ENCODE measurements around the gene CTNNA3. TPM values are rescaled to one million over a fixed set of nuclear protein-coding genes. Genes with fewer than 3 reads are reported as not detected.

CTNNA3 gene
- total RNA-seq, 1 experiment from 2014 or later: 0.32 TPM

- DNase-seq (ENCODE audit: low read depth, low spot score): peak; percentile 64
- CTCF ChIA-PET: interaction anchor here (0.8 to 2.8 kb wide), 6 partner anchors 112 to 547 kb away, joined by 3 to 13 read pairs (median 4); no protein-coding TSS in a partner anchor
- POLR2A ChIA-PET: no interaction called here
These were observed 30.5 kb downstream of the CTNNA3 start for GRCh38 chr10:67665491-67665890.

More at GRCh38 chr10:67665491-67665890, 30.5 kb downstream of the CTNNA3 start:
- H3K79me2 ChIP-seq (ENCODE audit: insufficient read depth, low read length): no peaks in the 10 kb centered on the region
- H3K9ac ChIP-seq (ENCODE audit: low read length): 0 out of 2 replicates have a peak overlapping the region, but pooled peaks have one; percentile 2
- no peak overlapping the region for H3K27ac ChIP-seq (ENCODE audit: low read depth, low read length)
- peak; percentile 84 for ATAC-seq
- H3K9me2 ChIP-seq (ENCODE audit: insufficient read depth): no peaks in the 10 kb centered on the region
- RAD21 ChIA-PET (ENCODE audit: low non-redundant PET in 1 of 2, low total read pairs in 2 of 2, uncharacterized antibody in 2 of 2, unreplicated experiment in 2 of 2): no interaction called here
- peak overlapping the region; percentile 100 for H2AFZ ChIP-seq (ENCODE audit: low read depth, low read length, poor library complexity, severe bottlenecking)
- no peak overlapping the region for H3K4me3 ChIP-seq (replicated peaks in 1 of 2; ENCODE audit: low read depth in 1 of 2, low read length in 2 of 2)
- H3K27me3 ChIP-seq (ENCODE audit: insufficient read depth, low read length): no peaks in the 10 kb centered on the region
- TF ChIP-seq CBX3 (IDR thresholded peaks at IDR 0.05; ENCODE audit: low read depth) (peak; percentile 56; the same call in 1 of the 2 replicates), CTCF (IDR thresholded peaks at IDR 0.05 in 2 of 3, conservative IDR thresholded peaks at IDR 0.05 in 1 of 3; ENCODE audit: borderline replicate concordance in 1 of 3, insufficient read depth in 1 of 3, low read depth in 2 of 3, low read length in 2 of 3) (no peak), SP1 (IDR thresholded peaks at IDR 0.05; ENCODE audit: low read depth) (peak; percentile 38; the same call in 1 of the 2 replicates), MAX (IDR thresholded peaks at IDR 0.05) (peak; percentile 45), TCF7L2 (IDR thresholded peaks at IDR 0.05; ENCODE audit: borderline replicate concordance, extremely low read depth, insufficient read depth, insufficient read length) (peak; percentile 33), EZH2phosphoT487 (IDR thresholded peaks at IDR 0.05; ENCODE audit: borderline replicate concordance) (no peak)
- no peaks in the 10 kb centered on the region for H4K20me1 ChIP-seq (ENCODE audit: insufficient read depth)
- peaks cover 13 to 21% of the 10 kb centered on the region in 2 experiments for H3K4me1 ChIP-seq (ENCODE audit: control insufficient read depth in 1 of 2, insufficient read depth in 2 of 2, low read length in 2 of 2)
- peak overlapping the region; percentile 58 for H3K4me2 ChIP-seq (ENCODE audit: low read length)
- no TSS peak for BruUV-seq (replicated peaks)
- H3K36me3 ChIP-seq (ENCODE audit: control insufficient read depth in 1 of 2, insufficient read depth in 2 of 2, low read length in 2 of 2): no peaks in the 10 kb centered on the region
- no peaks in the 10 kb centered on the region for H3K9me3 ChIP-seq (ENCODE audit: control insufficient read depth in 1 of 2, insufficient read depth in 1 of 2, low read depth in 1 of 2, low read length in 2 of 2)
- intact Hi-C loops (cut with micrococcal nuclease): loop anchor here (5.0 kb wide), 1 partner anchor 97 kb away; no protein-coding TSS in a partner anchor
